Measurements from ENCODE around the gene SHISA8.
"Not testable (repeated sequence)": the region's sequence is repeated elsewhere in the genome, so short reads cannot be mapped to it uniquely, and the experiment has no call there.

The SHISA8 gene

GRCh38 chr22:41915035-41915785 is at the start of gene SHISA8:
Gene SHISA8, minus strand, starts transcription at chr22:41915074. Its CDS starts 407 bp downstream, at chr22:41914667.
- DNase-seq = peak; percentile 67 to 68

- no peak for DNase-seq
Measured at GRCh38 chr22:41964112-41964491, 49.2 kb upstream of the SHISA8 start.

GRCh38 chr22:41963453-41964111 is 48.7 kb upstream of the SHISA8 start:
- no peak for DNase-seq

GRCh38 chr22:41957941-41958556 is 43.2 kb upstream of the SHISA8 start:
- DNase-seq = no peak

GRCh38 chr22:41952713-41953112 is 37.8 kb upstream of the SHISA8 start:
- no peak for DNase-seq

DNA sequence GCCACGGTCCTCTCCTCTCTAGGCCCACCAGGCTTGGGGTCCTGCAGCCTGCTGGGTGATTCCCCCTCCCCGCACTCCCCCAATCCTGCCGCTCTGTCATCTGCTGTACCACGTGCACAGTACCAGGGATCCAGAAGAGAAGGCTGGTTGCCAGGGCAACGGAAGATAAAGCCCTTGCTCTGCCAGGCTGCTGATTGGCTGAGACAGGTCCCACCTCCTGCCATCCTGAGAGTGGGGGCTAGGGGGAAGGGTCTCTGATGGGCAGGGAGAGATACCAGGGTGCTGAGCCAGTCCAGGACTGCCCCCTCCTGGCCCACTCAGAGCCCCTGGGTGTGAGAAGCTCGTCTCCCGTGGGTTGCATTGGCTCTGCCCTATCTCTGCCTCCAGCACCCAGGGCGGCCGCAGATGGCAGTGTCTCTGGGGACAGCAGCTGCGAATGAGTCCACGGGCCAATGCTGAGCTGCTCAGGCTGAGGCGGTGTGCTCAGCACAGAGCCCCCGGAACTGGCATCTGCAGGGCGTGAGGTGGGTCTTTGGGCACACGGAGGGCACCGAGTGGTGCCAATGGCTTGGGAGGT is 37.1 kb upstream of the SHISA8 start, which contains the start of gene SMIM45:
Gene SMIM45 (plus strand): TSS at position 253 of the 577 bp plus-strand sequence.
- DNase-seq = no peak

DNA sequence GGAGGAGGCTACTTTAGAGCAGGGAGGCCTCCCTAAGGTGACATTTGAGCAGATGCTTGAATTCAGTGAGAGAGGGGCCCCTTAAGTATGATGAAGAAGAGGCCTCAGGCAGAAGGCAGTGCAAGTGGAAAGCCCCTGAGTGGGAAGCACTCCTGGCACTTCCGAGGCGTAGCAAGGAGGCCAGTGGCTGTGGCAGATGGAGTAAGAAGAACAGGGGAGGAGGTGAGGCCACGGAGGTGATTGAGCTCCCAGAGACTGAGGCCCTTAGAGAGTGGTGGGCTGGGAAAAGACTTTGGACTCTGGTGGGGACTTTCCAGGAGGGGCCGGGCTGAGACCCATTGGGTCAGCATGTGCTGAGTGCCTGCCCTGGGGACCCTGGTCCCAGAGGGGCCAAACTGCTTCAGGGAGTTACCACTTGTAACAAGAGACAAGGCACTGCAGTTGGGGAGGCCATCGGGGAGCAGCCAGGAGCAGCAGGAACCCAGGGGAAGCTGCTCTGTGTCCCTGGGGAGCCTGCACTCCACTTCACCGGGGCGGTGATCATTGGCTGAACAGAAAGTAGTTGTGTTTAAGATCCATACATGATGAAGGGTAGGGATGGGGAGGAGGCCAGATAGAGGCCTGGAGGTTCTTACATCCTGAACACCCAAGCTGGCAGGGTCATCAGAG is 34.6 kb upstream of the SHISA8 start:
- DNase-seq = no peak

DNA sequence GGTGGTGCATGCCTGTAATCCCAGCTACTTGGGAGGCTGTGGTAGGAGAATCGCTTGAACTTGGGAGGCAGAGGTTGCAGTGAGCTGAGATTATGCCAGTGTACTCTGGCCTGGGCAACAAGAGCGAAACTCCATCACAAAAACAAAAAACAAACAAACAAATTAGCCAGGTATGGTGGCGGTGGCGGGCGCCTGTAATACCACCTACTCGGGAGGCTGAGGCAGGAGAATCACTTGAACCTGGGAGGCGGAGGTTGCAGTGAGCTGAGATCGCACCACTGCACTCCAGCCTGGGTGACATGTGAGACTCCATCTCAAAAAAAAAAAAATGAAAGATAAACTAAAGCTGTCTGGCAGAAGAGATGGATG is 34.0 kb upstream of the SHISA8 start:
- DNase-seq = not testable (repeated sequence)

- DNase-seq = no peak
Measured at GRCh38 chr22:41948142-41948541, 33.3 kb upstream of the SHISA8 start.

- DNase-seq = no peak
Measured at GRCh38 chr22:41947424-41948080, 32.7 kb upstream of the SHISA8 start.

DNA sequence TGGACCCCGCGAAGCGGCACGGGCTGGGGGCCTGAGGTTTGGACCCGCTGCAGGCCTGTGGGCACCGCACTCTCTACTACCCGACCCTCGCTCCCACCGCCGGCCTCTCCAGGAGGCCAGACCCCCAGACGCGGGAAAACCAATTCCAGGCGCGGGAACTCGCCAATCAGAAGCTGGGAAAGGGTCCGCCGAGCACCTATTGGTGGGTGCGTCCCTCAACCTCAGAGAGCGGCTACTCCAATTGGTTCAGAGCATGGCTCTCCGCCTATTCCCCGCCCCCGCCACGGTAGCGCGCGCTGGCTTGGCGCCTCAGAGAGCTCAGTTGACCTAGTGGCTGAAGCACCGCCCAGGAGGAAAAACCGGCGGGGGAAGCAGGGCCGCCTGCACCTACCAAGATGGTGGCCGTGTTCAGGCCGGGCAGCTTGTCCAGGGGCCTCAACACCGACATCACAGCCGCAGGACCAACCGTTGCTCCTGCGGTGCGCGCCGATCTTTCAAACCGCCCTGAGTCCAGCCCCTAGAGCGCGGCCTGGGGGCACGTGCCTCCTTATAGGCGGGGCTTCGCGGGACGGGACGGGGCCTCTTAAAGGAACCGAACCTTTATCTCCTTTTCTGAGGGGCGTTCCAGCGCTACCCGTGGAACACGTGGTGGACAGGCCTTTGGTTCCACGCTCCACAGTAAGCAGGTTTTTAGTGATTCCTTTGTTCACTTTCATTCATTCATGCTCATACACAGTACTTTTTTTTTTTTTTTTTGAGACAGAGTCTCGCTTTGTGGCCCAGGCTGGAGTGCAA is 32.0 kb upstream of the SHISA8 start, which contains the start of gene CENPM:
Gene CENPM (minus strand): TSS at position 524 of the 795 bp plus-strand sequence. CDS start 76 bp downstream, at position 448.
- peak; percentile 84 to 87 for DNase-seq

DNA sequence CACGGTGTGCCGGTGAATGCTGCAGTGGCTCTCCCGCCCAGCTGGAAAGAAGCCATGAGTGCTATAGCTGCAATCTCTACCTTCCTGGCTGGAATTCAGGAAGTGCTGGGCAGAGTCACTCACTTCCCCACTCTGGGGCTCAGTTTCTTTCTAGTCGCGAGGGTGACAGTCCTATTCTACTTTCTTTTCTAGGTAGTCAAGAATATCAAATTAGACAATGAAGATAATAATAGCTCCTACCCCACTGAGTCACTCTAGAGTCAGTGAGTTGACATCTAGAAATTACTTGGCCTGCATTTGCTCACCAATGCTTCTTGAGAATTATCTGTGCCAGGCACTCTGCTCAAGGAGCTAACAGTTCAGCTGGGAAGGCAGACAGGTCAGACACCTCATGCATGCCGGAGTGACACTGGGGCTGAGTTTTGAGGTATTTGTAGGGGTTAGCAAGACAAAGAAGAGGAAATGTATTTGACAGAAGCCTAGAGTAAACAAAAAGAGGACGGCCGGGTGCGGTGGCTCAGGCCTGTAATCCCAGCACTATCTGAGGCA is 28.9 kb upstream of the SHISA8 start:
- DNase-seq = no peak

- peak; percentile 90 to 91 for DNase-seq
Measured at GRCh38 chr22:41940832-41941765, 26.2 kb upstream of the SHISA8 start.

DNA sequence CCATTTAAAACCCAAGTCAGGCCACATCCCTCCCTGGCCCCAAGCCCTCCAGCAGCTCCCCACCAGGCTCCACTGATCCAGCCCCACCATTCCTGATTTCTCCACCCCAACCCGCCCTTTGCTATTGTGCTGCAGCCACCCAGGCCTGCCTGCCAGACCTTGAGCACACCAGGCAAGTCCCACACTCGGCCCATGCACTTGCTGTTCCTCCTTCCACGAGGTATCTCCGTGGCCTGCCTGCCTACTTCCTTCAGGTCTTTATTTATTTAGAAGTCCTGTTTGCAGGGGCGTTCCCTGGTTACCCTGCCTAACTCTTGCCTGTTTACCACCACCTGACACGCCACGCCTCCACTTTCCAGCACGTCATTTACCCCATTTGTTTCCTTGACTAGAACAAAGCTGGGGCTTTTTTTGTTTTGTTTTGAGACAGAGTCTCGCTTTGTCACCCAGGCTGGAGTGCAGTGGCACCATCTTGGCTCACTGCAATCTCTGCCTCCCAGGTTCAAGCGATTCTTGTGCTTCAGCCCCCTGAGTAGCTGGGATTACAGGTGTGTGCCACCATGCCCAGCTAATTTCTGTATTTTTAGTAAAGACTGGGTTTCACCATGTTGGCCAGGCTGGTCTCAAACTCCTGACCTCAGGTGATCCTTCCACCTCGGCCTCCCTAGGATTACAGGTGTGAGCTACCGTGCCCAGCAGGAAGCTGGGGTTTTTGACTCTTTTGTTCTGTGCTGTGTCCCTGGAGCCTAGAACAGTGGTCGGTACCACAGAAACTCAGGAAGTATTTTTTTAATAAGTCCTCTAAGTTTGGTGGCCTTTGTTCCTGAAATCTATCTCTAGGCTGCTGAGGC is 25.3 kb upstream of the SHISA8 start:
- DNase-seq = peak; percentile 97 to 98

DNA sequence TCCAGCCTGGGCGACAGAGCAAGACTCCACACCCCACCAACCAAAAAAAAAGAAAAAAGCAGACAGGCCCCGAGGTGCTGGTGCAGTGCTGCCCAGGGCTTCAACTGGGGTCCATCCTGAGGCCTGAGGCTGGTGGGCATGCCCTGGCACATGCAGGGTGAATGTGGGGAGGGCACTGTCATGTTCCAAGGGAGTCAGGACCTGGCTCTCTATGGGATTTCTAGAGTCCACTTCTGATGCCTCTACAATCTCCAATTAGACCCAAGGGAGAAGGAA is 22.0 kb upstream of the SHISA8 start:
- no peak for DNase-seq

GRCh38 chr22:41935509-41935908 is 20.6 kb upstream of the SHISA8 start:
- no peak for DNase-seq

DNA sequence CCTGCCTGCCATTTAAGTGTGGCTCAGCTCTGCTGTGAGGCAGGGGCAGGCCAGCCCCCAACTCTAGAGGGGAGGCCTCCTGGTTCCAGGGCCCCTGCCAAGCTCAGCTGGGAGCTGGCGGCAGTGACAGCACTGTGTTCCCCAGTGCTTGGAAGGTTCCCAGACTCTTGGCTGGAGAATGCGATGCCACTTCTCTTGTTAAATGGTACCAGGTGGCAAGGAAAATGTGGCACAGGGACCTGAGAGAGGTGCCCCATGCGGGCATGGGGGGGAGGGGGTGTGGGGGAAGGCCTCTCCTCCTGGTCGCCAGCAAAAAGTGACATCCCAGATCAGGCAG is 20.1 kb upstream of the SHISA8 start:
- no peak for DNase-seq

DNA sequence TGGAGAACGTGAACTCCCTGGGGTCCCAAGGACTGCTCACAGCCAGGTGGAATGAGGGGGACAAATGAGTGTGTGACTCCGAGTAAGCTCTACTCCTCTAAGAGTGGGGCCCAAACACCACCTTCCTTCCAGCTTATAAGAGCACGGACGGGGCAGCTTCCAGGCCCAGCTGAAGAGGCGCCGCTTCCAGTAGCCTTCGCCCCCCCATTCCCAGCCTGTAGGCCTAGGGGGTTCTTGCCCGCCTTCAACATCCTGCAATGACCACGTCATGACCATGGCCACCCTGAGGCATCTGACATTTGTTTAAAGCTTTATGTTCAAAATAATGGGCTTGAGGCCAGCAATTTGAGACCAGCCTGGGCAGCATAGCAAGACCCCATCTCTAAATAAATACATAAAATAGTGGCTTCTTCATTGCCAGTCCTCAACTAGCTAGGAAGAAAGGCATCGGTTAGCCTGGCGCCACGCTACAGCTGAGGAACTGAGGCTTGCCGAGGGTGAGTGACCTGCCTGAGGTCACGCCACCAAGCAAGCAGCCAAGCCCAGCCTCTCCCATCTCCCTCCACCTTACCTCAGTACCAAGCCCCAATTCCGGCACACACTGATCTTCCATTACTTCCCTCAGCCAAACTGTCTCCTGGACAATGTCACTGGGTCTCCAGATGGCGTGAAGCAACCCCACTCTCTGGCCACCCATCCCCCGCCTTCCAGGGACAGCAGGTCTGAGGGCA is 19.6 kb upstream of the SHISA8 start:
- no peak for DNase-seq
